Motor neuron (in vitro differentiated cells): Measurements from ENCODE around the gene CKS2. TPM values are rescaled to one million over a fixed set of nuclear protein-coding genes. Genes with fewer than 3 reads are reported as not detected.

Experiments
- ATAC-seq, 8 experiments: fragments of 200-7000 bp; cut with Tn5 transposase; replicated peaks in 6 of 8; 2 replicates each; pipeline ENCODE4 v1.8.0; 2021; ENCODE audit warnings: mild to moderate bottlenecking in 8 of 8, moderate library complexity in 8 of 8
- H3K27ac ChIP-seq, 2 donors: fragments of 250-450 bp; sonication (Bioruptor Pico); 2 replicates each; pipeline ENCODE4 v1.9.0; 2021; ENCODE audit warnings: antibody characterized with exemption in 2 of 2, mild to moderate bottlenecking in 2 of 2, moderate library complexity in 1 of 2
- H3K4me1 ChIP-seq, 2 donors: fragments of 250-450 bp; sonication (Bioruptor Pico); replicated peaks in 1 of 2; 2 replicates each; pipeline ENCODE4 v1.6.1; 2021; ENCODE audit warnings: antibody characterized with exemption in 2 of 2, mild to moderate bottlenecking in 2 of 2, moderate library complexity in 1 of 2
- H3K4me3 ChIP-seq, 5 donors: fragments of 250-450 bp; sonication (Bioruptor Pico); 2 replicates each; pipeline ENCODE4 v1.9.0; 2021; ENCODE audit warnings: antibody characterized with exemption in 5 of 5, mild to moderate bottlenecking in 5 of 5, moderate library complexity in 4 of 5
- whole genome bisulfite sequencing, 10 experiments: fragments of 450-650 bp; shearing (Covaris generic); methylation state at CpG; one replicate each; pipeline ENCODE4 v1.0.0; 2022; 5-methylcytosine and 5-hydroxymethylcytosine counted together
- in situ Hi-C, 9 experiments: fragments of 400-800 bp; cut with MboI; loops; one replicate each; pipeline ENCODE4 v1.15.0; 2021; ENCODE audit warnings: low sequenced_read_pairs in 9 of 9, low pct_unique_long_range_greater_than_20kb in 2 of 9; ENCODE audit not compliant: unreplicated experiment in 9 of 9
- total RNA-seq, 8 experiments: library from RNA; unstranded; fragments of 300-600 nt; gene quantifications; 2 replicates each; pipeline versions ENCODE4 v1.2.3 to v1.2.4, GENCODE V29; 2022

Gene CKS2
- total RNA-seq, 8 experiments from 2014 or later, result 22.2 to 184 (median 102) TPM

DNA sequence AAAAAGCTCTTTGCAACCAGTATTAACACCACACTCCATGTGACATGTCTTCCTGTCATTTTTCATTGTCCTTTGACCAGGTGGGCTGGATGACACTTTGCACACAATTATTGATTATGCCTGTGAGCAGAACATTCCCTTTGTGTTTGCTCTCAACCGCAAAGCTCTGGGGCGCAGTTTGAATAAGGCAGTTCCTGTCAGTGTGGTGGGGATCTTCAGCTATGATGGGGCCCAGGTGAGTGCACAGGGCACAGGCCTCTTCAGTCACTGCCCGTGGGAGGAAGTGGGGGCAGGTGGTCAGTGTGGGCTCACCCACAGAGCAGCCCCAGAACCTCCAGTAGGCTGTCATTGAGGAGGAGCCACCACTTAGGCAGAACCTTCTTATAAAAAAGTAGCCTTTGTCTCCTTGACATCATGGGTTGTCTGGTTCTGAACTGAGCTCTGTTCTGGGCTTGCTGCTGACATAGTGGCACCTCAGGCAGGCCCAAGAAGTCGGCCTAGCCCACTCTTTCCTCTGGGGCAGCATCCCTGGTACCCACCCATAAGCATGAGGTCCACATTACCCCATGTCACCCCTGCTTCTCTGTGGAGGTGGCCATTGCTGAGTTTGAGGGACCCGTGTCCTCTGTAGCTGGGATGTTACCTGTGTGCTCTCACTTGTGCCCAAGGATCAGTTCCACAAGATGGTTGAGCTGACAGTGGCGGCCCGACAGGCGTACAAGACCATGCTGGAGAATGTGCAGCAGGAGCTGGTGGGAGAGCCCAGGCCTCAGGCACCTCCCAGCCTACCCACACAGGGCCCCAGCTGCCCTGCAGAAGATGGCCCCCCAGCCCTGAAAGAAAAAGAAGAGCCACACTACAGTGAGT is 46.6 kb downstream of the CKS2 start:
- peak overlapping the region in 1 of 2 donors; percentile 68 for H3K27ac ChIP-seq
- H3K4me1 ChIP-seq, result peaks cover 0 to 22% of the 10 kb centered on the region in 2 donors
- in situ Hi-C loops, result no loop called here
- WGBS, 10 experiments, result 90 to 100% (median 98%) methylated on average over 1 to 5 of the region's 8 CpGs; no CpG with 5 or more reads in 4 of the 10 experiments
- peak in 1 of 8 experiments; percentile 13 for ATAC-seq
- no peak overlapping the region for H3K4me3 ChIP-seq

DNA sequence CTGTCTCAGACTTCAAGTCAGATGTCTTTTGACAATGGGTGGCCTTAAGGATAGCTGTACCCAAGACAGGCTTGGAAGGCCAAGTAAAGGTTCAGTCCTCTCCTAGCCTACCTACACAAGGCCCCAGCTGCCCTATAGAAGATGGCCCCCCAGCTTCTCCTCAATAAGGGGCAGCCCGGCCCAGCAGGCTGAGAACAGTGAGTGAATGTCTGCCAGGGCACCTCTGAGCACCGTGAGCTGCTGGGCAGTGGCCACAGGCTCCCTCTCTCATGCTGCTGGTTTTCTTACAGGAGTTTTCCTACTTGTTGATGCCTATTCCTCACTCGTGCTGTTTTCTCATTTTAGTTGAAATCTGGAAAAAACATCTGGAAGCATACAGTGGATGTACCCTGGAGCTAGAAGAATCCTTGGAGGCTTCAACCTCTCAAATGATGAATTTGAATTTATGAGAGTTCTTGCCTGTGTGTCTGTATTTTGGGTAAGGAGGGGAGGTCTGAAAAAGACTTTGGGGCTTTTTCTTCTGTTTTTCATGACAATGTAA is 47.5 kb downstream of the CKS2 start:
- Histone ChIP-seq H3K4me3 (no peak overlapping the region), H3K27ac (peak overlapping the region in 1 of 2 donors; percentile 69), H3K4me1 (peaks cover 0 to 22% of the 10 kb centered on the region in 2 donors)
- in situ Hi-C loops, result no loop called here
- 17 to 100% (median 80%) methylated on average over 1 to 2 of the region's 3 CpGs; no CpG with 5 or more reads in 1 of the 10 experiments for WGBS, 10 experiments
- no peak for ATAC-seq

DNA sequence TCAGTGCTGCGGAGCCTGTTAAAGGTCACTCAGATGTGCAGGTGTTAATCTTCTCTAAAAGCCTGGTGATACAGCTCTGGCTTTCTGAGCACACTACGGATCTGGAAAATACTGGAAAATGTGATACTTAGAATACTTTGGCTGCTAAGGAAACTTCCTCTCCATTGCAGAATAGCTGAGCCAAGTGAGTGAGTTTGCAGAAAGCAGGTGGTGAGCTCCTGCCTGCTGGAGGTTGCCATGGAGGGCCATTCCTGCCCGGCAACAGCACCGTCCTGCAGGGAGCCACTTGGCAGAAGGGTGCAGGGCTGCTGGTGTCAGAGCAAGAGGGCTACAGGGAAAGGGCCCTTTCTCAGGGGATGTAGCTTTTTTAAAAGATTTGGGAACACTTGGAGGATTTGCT is 48.0 kb downstream of the CKS2 start:
- in situ Hi-C loops, result no loop called here
- ATAC-seq, result peak in 7 of 8 experiments; percentile 23 to 88 (median 68)
- Histone ChIP-seq H3K4me3 (no peak overlapping the region), H3K27ac (peak overlapping the region in 1 of 2 donors; percentile 69), H3K4me1 (peaks cover 0 to 22% of the 10 kb centered on the region in 2 donors)
- 60 to 100% (median 83%) methylated on average over 1 to 3 of the region's 4 CpGs; no CpG with 5 or more reads in 4 of the 10 experiments for WGBS, 10 experiments

DNA sequence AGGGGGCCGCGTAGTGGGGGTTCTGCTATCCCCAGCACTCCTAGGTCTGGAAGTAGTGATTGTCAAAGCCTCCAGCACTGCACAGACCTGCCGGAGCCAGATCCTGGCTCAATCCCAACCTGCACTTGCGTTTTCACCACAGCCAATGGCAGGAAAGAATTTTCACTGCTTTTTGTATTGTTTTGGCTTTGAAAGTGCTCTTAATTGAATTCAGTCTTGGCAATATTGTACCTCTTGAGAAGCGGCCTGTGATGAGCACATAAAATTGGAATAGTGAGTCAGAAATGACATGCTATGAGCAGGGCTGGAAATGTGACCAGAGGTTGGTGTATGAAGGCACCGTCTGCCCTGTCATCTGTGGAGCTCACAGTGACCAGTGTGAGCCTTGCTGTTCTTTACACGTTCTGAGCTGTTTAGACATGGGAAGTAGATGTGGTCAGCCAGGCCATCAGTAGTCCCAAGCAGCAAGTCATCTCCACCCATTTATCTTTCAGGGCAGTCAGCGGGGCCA is 48.8 kb downstream of the CKS2 start:
- Histone ChIP-seq H3K27ac (no peak overlapping the region), H3K4me1 (peaks cover 0 to 22% of the 10 kb centered on the region in 2 donors), H3K4me3 (no peak overlapping the region)
- in situ Hi-C loops, result no loop called here
- 20 to 100% (median 97%) methylated on average over 1 to 8 of the region's 8 CpGs; no CpG with 5 or more reads in 1 of the 10 experiments for WGBS, 10 experiments
- ATAC-seq, result peak in 5 of 8 experiments; percentile 20 to 70 (median 43)

DNA sequence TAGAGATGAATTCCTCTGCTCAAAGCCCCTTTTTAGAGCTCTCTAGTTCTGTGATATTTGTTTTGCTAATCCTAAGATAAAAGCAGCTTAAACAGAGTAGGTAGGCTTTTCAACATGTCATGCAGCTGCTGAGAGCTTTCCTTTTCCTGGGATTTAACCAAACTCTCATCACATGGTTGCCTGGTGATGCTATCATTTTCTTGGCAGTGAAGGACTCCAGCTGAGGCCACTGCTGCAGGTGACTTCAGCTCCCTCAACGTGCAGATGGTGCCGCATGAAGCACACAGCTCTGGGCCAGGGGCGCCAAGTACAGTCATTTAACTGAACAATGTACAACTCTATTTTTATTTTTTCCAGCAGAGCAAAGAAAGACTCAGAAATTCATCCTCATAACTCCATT is 49.5 kb downstream of the CKS2 start:
- peak in 1 of 8 experiments; percentile 4 for ATAC-seq
- WGBS, 10 experiments, result 90 to 100% (median 92%) methylated on average over 1 to 3 of the region's 3 CpGs; no CpG with 5 or more reads in 7 of the 10 experiments
- in situ Hi-C loops, result no loop called here

DNA sequence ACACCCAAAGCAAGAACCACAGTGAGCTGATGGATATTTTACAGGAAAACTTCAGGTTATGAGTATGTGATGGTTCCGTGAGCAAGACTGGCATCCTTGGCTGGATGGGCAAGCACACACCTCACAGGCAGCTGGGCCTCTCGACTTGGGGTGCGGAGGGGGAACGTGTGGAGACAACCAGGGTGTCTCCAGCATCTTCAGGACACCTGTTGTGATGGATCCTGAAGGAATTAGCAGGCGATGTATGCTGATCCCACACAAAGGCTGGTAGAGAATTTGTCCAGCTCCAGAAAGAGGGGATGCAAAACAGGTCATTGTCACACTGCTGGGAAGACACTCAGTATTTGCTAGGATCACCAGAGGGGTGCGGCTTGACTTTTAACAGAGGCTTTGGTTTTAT is 50.0 kb downstream of the CKS2 start:
- no peak for ATAC-seq
- in situ Hi-C loops, result no loop called here
- Histone ChIP-seq H3K4me1 (peaks cover 0 to 22% of the 10 kb centered on the region in 2 donors), H3K4me3 (no peak overlapping the region), H3K27ac (no peak overlapping the region)
- WGBS, 10 experiments, result 80 to 100% (median 92%) methylated on average over 1 to 3 of the region's 6 CpGs; no CpG with 5 or more reads in 4 of the 10 experiments

More for the DNA sequence above, 49.5 kb downstream of the CKS2 start:
- peak overlapping the region in 1 of 2 donors; percentile 30 for H3K27ac ChIP-seq
- H3K4me3 ChIP-seq, result no peak overlapping the region
- H3K4me1 ChIP-seq, result peaks cover 0 to 22% of the 10 kb centered on the region in 2 donors

DNA sequence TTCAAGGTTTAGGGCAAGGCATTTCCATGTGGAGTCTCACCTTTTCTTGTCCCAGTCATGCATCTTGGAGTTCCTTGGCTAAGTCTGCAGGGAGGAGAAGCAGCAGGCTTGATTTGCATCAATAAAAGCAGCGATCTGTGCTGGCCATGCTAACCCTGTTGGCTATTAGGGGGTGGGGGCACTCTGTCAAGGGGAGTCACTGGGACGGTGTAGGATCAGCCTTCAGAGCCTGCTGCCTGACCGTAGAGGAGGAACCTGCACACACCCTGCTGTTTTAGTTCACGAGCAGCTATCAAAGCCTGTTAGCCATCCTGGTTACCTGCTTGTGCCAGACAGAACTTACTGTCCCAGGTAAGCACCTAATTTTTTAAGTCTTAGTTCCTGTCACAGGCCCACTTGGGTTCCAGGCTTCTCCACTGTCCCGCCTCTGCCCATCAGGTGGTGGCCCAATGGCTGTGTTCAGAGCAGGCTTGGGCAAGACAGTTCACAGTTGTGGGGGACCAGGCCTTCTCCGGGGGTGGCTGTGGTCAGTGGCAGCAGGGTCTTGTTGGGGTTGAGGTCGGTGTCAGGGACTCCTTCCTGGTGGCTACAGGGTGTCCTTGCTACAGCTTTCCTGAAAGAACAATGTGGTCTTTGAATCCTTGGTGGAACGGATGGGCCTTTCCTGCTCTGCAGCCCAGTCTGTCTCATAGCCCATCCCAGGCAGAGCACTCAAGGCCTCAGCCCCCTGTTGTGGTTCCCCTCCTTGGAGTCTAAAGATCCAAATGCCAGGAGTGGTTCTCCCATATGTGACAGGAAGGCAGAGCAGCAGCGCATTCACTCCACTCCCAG is 51.0 kb downstream of the CKS2 start:
- H3K4me1 ChIP-seq, result peaks cover 0 to 22% of the 10 kb centered on the region in 2 donors
- H3K27ac ChIP-seq, result no peak overlapping the region
- in situ Hi-C loops, result no loop called here
- WGBS, 10 experiments, result 60 to 100% (median 90%) methylated on average over 1 to 4 of the region's 9 CpGs; no CpG with 5 or more reads in 3 of the 10 experiments
- no peak for ATAC-seq
- no peak overlapping the region for H3K4me3 ChIP-seq

DNA sequence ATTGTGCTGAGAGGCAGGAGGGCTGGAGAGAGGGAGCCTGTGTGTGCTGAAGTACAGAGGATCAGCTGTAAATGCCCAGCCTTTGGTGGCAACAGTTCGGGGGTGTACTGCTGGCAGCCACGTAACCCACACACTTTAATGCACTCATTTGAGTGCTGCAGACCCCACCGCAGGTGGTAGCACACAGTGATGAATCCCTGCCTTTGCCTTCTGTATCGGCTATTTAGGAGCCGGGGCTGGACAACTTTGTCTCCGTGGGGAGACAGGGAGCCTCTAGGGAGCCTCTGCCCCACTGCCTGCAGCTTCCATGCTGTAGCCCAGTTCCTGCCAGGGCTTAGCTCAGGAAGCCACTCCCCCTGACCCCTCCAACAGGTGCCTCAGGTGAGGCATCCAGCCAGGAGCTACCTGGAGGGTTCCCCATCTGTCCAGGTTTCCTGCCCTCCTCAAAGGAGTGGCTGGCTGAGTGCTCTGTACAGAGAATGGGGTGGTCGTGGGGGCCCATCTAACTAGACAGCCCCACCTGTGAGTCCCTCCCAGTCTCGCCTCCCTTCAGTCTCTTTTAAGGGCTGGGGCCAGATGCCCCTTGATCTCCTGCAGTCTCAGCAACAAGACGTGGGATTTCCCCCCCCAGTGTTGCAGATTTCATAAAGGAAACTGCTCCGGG is 51.8 kb downstream of the CKS2 start:
- no peak overlapping the region for H3K4me3 ChIP-seq
- peaks cover 0 to 17% of the 10 kb centered on the region in 2 donors for H3K4me1 ChIP-seq
- no peak for ATAC-seq
- H3K27ac ChIP-seq, result no peak overlapping the region
- in situ Hi-C loops, result no loop called here
- 66 to 100% (median 92%) methylated on average over 2 to 6 of the region's 10 CpGs; no CpG with 5 or more reads in 5 of the 10 experiments for WGBS, 10 experiments

DNA sequence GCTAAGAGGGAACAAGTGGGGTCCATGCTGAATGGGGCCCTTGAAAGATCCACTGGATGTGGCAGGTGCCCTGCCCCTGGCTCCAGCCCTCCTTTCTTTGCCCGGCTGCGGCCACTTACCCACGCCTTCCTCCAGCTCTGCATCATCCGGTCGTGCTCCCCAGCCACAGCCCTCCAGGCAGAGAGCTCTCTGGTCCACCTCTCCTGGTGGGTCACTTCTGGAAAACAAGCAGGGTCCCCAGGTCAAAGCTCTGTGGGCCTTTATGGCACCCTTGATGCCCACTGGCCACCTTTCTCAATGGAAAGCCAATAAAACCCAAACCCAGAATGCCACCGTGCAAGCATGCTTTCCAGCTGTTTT is 52.3 kb downstream of the CKS2 start:
- Histone ChIP-seq H3K4me1 (peaks cover 0 to 13% of the 10 kb centered on the region in 2 donors), H3K27ac (no peak overlapping the region), H3K4me3 (no peak overlapping the region)
- no peak for ATAC-seq
- in situ Hi-C loops, result no loop called here
- 96 to 100% (median 100%) methylated on average over 1 to 4 of the region's 6 CpGs; no CpG with 5 or more reads in 6 of the 10 experiments for WGBS, 10 experiments

DNA sequence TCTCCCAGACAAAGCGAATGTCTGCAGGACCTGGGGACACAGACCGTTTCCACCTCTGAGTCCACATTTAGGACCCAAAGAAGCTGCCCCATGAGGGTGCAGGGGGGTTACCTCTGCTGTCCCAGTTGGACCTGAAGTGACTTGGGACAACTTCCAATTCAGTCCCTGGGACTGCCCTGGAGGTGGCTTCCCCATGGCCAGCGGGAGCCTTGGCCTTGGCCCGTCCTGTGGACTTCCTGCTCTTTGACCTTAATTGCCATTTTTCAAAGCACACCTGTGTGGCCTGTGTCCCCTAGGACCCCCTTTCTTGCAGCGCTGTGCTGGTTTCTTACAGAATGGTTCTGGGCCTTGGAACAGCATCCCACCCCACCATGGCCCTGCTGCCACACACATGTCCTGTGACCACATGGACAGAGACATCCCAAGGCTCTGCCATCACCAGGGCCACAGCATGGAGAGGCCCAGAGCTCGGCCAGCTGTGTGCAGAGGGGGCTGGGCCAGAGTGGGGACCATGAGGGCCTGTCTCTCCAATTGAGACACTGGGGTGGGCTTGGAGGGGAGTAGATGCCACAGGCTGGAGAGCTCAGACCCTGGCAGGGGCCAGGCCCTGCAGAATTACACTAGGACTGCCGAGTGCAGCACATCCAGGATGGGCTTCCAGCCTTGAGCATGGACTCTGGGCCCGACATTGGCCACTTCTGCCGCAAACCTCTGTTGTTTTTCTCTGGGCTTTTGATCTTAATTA is 53.1 kb downstream of the CKS2 start:
- no peak overlapping the region for H3K27ac ChIP-seq
- WGBS, 10 experiments, result 80 to 100% (median 84%) methylated on average over 1 to 5 of the region's 9 CpGs; no CpG with 5 or more reads in 5 of the 10 experiments
- no peak for ATAC-seq

DNA sequence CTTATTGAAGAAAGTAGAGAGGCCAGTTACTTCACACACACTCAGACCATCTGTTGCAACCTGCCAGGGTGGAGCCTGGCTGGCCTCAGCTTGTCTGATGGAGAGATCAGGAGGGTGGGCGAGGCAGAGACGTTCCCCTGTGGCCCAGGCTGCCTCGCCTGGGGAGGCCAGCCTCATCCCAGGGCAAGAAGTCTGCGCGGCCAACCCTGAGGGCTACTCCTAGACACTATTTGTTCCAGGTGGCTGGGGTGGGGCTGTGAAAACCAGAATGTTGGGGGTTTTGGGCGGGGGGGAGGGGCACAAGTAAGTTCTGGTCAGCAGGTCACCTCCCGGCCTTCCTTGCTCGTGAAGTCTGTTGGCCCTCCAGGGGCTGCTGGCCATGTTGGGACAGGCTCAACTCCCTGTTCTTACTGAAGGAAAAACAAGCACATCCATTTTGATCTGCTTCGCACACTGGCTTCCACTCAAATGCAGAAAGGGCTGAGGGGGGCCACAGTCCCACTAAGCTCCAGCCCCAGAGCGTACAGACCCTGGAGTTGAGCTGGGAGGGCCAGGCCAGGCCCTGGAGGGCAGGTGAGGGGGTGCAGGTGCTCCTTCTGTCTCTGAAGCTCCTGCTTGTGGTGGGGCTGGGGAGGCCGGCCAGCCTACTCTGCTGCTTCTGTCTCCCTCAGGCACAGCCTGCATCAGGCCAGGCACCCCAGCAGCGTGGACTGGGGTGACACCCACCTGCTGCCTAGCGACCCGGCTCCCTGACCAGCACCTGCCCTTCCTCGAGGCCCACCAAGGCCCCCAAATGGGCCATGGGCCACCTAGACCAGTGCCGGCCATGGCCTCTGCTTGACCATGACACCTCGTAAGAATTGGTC is 53.9 kb downstream of the CKS2 start:
- in situ Hi-C loops, result no loop called here
- Histone ChIP-seq H3K4me1 (peaks cover 2 to 4% of the 10 kb centered on the region in 2 donors), H3K27ac (no peak overlapping the region), H3K4me3 (no peak overlapping the region)
- WGBS, 10 experiments, result 80 to 100% (median 100%) methylated on average over 1 to 4 of the region's 17 CpGs; no CpG with 5 or more reads in 7 of the 10 experiments
- peak in 1 of 8 experiments; percentile 41 for ATAC-seq

More for the DNA sequence above, 53.1 kb downstream of the CKS2 start:
- H3K4me1 ChIP-seq, result peaks cover 1 to 7% of the 10 kb centered on the region in 2 donors
- H3K4me3 ChIP-seq, result no peak overlapping the region
- in situ Hi-C loops, result no loop called here
